Smooth muscle cell (in vitro differentiated cells): Measurements from ENCODE around the gene RAPGEF5. TPM values are rescaled to one million over a fixed set of nuclear protein-coding genes. Genes with fewer than 3 reads are reported as not detected.

ENCODE experiments used
- DNase-seq: peaks from one replicate; lab custom pipeline; 2025; ENCODE audit not compliant: unreplicated experiment; lab: John Stamatoyannopoulos, UW
- H2AFZ ChIP-seq: fragments of 200-600 bp; sonication (generic); 2 replicates; pipeline ENCODE4 v1.6.0; 2016; ENCODE audit warnings: antibody characterized with exemption, low read depth, mild to moderate bottlenecking
- H3F3A ChIP-seq: fragments of 200-600 bp; sonication (generic); 2 replicates; pipeline ENCODE4 v1.6.0; 2017; ENCODE audit warnings: antibody characterized with exemption, low read depth
- H3K27ac ChIP-seq: fragments of 200-600 bp; sonication (generic); 2 replicates; pipeline ENCODE4 v1.5.1; 2016; ENCODE audit warnings: low read depth, mild to moderate bottlenecking
- H3K27me3 ChIP-seq: fragments of 200-600 bp; sonication (generic); 2 replicates; pipeline ENCODE4 v1.6.1; 2016; ENCODE audit warnings: low read depth, mild to moderate bottlenecking
- H3K36me3 ChIP-seq: fragments of 200-600 bp; sonication (generic); 2 replicates; pipeline ENCODE4 v1.5.1; 2016; ENCODE audit warnings: low read depth
- H3K4me1 ChIP-seq: fragments of 200-600 bp; sonication (generic); 2 replicates; pipeline ENCODE4 v1.5.1; 2016; ENCODE audit warnings: low read depth
- H3K4me2 ChIP-seq: fragments of 200-600 bp; sonication (generic); 2 replicates; pipeline ENCODE4 v1.6.0; 2016; ENCODE audit warnings: mild to moderate bottlenecking
- H3K4me3 ChIP-seq: fragments of 200-600 bp; sonication (generic); 2 replicates; pipeline ENCODE4 v1.5.1; 2016; ENCODE audit warnings: mild to moderate bottlenecking
- H3K79me2 ChIP-seq: fragments of 200-600 bp; sonication (generic); 2 replicates; pipeline ENCODE4 v1.6.0; 2016; ENCODE audit warnings: low read depth, mild to moderate bottlenecking
- H3K9ac ChIP-seq: fragments of 200-600 bp; sonication (generic); 2 replicates; pipeline ENCODE4 v1.6.0; 2016; ENCODE audit warnings: low read depth
- H3K9me3 ChIP-seq: fragments of 200-600 bp; sonication (generic); replicated peaks from 2 replicates; pipeline ENCODE4 v1.5.1; 2016; ENCODE audit warnings: low read depth
- H4K20me1 ChIP-seq: fragments of 200-600 bp; sonication (generic); 2 replicates; pipeline ENCODE4 v1.6.0; 2016; ENCODE audit warnings: low read depth
- CTCF ChIP-seq: fragments of 200-600 bp; sonication (generic); IDR thresholded peaks from 2 replicates; pipeline ENCODE4 v1.5.1; 2017; ENCODE audit warnings: borderline replicate concordance, mild to moderate bottlenecking, antibody characterized with exemption; ENCODE audit not compliant: insufficient read depth, poor library complexity, severe bottlenecking
- WGBS: methylation state at CpG from one replicate; pipeline ENCODE4 v1.1.7; 2016; ENCODE audit warnings: low lambda C conversion rate; 5-methylcytosine and 5-hydroxymethylcytosine counted together
- polyA plus RNA-seq: library from polyadenylated mRNA; unstranded; fragments of >200 nt; fragmentation: Nextera tagmentation; extraction: Ambion mirVana; gene quantifications from 2 replicates; pipeline ENCODE4 v1.2.1, GENCODE V29; 2016
- total RNA-seq: library from RNA; depleted of rRNA; stranded (reverse); fragments of >200 nt; gene quantifications from 2 replicates; pipeline ENCODE4 v1.2.3, GENCODE V29; 2014

The RAPGEF5 gene
- total and polyA plus RNA-seq, 2 experiments from 2014 or later = 11.4 TPM; not detected in 1

GRCh38 chr7:22351329-22351692, 5.6 kb downstream of the RAPGEF5 start:
- DNase-seq = no peak
- 77% methylated on average over 2 of the region's 2 CpGs for WGBS
- H4K20me1 ChIP-seq = no peaks in the 10 kb centered on the region
- no peak overlapping the region for H3K9ac ChIP-seq
- H3K27me3 ChIP-seq = peaks cover 16% of the 10 kb centered on the region
- H3K79me2 ChIP-seq = no peaks in the 10 kb centered on the region
- H3K4me1 ChIP-seq = no peaks in the 10 kb centered on the region
- no peaks in the 10 kb centered on the region for H3K36me3 ChIP-seq
- TF ChIP-seq CTCF = no peak
- H3K27ac ChIP-seq = no peak overlapping the region
- no peak overlapping the region for H3K4me3 ChIP-seq
- H2AFZ ChIP-seq = no peak overlapping the region
- H3K9me3 ChIP-seq = no peaks in the 10 kb centered on the region
- H3K4me2 ChIP-seq = no peak overlapping the region
- H3F3A ChIP-seq = no peaks in the 10 kb centered on the region

GRCh38 chr7:22350466-22351328, 6.3 kb downstream of the RAPGEF5 start:
- no peaks in the 10 kb centered on the region for H3K9me3 ChIP-seq
- no peaks in the 10 kb centered on the region for H3F3A ChIP-seq
- TF ChIP-seq CTCF = no peak
- no peaks in the 10 kb centered on the region for H3K4me1 ChIP-seq
- no peaks in the 10 kb centered on the region for H3K36me3 ChIP-seq
- no peak overlapping the region for H2AFZ ChIP-seq
- H3K4me2 ChIP-seq = no peak overlapping the region
- no peak overlapping the region for H3K4me3 ChIP-seq
- H3K79me2 ChIP-seq = no peaks in the 10 kb centered on the region
- no peak for DNase-seq
- no peaks in the 10 kb centered on the region for H4K20me1 ChIP-seq
- no peak overlapping the region for H3K27ac ChIP-seq
- WGBS = 54% methylated on average over 2 of the region's 2 CpGs
- H3K27me3 ChIP-seq = peaks cover 10% of the 10 kb centered on the region
- no peak overlapping the region for H3K9ac ChIP-seq

- no peak for TF ChIP-seq CTCF
- Histone ChIP-seq H2AFZ (no peak overlapping the region), H3K36me3 (no peaks in the 10 kb centered on the region), H3K9ac (no peak overlapping the region), H3K4me2 (no peak overlapping the region), H3K4me3 (no peak overlapping the region), H3K4me1 (no peaks in the 10 kb centered on the region), H3K9me3 (no peaks in the 10 kb centered on the region), H4K20me1 (no peaks in the 10 kb centered on the region), H3K27me3 (no peaks in the 10 kb centered on the region), H3F3A (no peaks in the 10 kb centered on the region), H3K79me2 (no peaks in the 10 kb centered on the region), H3K27ac (no peak overlapping the region)
- no peak for DNase-seq
Measured at GRCh38 chr7:22348379-22348778, 8.6 kb downstream of the RAPGEF5 start.
